HT1080 (cell line): ENCODE results near the gene CNFN. TPM values are rescaled to one million over a fixed set of nuclear protein-coding genes. Genes with fewer than 3 reads are reported as not detected.
A peak's percentile ranks its signal among the peaks of the same experiment; 100 is the strongest.

Experiments used
- DNase-seq: peaks from one replicate; pipeline ENCODE4 v3.0.0-alpha.2; 2015; ENCODE audit warnings: low read depth
- polyA plus RNA-seq, 2 experiments: library from polyadenylated mRNA; depleted of rRNA; stranded (reverse); fragments of >200 nt; gene quantifications; 2 replicates each; pipeline ENCODE4 v1.2.3, GENCODE V29; 2015
- total RNA-seq: library from RNA; depleted of rRNA; stranded (reverse); fragments of >200 nt; shearing (Covaris generic); gene quantifications from 2 replicates; pipeline ENCODE4 v1.2.3, GENCODE V29; 2014; rRNA removed

The CNFN gene
- not detected in 2 replicates for total RNA-seq
- 0.99 TPM in 1 of 2 replicates, not detected in the other for polyA plus RNA-seq (2015; cell fraction: cytosol; rRNA removed)
- not detected in 2 replicates for polyA plus RNA-seq (2015; cell fraction: nucleus; rRNA removed)

GRCh38 chr19:42389899-42390298, at the start of gene CNFN:
Gene CNFN (minus strand): TSS chr19:42390297. CDS start chr19:42389037, 1,260 bp downstream.
- no peak for DNase-seq

DNA sequence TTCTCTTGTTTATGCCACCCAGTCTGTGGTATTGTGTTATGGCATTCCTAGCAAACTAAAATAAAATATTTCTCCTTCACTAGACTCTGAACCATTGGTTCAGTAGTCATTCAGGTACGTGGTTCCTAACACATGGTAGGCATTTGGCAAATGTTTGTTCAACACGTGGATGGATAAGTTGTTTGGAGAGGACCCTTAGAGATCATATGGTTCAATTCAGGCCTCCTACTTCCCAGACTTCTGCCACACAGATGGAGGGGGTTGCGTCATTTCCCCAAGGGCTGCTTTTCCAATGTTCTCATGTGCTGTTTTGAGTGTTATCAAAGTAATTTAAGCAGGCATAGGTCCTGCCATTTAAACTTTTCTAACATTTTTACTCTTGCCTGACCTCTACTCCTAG, 45.9 kb upstream of the CNFN start:
- no peak for DNase-seq

DNA sequence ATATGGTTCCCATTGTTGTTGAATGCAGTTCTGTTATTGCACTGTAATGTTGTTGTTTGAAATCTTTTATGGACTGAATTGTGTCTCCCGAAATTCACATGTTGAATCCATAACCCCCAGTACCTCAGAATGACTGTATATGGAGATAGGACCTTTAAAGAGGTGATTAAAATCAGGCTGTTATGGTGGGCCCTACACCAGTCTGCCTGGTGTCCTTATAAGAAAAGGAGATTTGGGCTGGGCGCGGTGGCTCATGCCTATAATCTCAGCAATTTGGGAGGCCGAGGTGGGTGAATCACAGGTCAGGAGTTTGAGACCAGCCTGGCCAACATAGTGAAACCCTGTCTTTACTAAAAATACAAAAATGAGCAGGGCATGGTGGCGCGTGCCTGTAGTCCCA, 45.2 kb upstream of the CNFN start:
- DNase-seq = no peak

DNA sequence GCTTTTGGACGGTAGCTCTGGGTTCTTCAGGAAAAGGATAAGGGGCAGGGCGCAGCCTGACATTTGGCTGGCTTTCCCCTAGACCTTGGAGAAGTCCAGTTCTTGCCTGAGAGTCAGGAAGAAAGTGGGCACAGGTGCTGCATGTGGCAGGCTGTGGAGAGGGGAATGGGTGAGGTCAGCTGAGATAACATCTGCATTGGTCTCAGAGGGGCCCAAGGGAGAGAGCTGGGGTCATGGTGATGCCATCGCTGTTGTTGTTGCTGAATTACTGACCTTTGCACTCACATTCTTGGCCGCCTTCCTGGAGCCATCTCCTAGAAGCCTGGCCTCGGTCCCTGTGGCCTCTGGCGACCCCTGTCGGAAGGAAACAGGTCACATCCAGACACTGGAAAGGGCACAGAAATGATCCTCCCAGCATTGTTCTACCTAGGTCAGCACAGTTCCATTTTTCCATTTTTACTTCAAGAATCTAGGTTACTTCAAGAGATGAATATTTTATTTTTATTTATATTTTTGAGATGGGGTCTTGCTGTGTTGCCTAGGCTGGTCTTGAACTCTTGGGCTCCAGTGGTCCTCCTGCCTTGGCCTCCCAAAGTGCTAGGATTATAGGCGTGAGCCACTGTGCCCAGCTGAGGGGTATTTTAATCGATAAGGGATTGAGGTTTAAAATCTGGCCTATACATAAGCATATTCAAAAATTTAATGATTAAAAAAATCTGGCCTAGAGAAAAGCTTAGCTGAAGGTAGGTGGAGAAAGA, 43.6 kb upstream of the CNFN start:
- DNase-seq = peak; percentile 32

GRCh38 chr19:42431486-42431885, 41.4 kb upstream of the CNFN start:
- DNase-seq = no peak

DNA sequence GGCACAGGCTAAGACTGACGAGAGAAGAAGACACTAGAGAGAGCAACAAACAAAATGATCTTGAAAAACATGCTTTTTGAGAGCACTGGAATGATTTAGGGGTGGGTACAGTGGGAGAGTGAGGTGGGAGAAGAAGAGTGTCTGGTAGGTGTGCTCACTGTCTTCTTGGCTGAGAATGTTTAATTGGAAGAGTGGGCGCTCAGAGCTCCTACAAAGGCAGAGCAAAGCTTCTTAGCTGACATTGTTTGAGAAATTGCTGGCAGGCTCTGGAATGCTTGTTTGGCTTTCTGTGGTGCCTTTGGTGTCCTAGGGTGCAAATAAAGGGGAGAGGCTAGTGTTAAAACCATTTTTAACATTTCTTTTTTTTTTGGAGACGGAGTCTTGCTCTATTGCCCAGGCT, 38.6 kb upstream of the CNFN start:
- DNase-seq = no peak

DNA sequence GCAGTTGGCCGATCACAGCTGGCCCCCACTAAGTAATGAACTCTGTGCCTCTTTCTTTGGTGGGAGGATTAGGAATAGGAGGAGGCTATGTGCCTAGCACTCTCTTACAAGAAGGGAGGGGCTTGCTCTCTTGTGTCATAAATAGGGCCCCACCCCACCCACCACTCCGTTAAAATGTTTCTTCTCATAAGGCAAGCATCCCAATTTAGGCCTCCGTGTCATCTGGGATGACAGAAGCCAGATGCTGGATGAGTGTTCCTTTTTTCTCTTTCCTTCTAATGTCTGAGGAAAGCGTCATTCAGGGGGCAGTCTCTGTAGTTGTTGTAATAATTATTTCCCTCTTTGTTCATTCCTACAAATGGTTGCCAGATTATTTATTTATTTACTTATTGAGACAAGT, 37.2 kb upstream of the CNFN start, which contains the start of gene LIPE:
Gene LIPE (minus strand): TSS at position 76 of the 400 bp plus-strand sequence. CDS start 239 bp downstream, outside the sequence.
- DNase-seq = no peak

DNA sequence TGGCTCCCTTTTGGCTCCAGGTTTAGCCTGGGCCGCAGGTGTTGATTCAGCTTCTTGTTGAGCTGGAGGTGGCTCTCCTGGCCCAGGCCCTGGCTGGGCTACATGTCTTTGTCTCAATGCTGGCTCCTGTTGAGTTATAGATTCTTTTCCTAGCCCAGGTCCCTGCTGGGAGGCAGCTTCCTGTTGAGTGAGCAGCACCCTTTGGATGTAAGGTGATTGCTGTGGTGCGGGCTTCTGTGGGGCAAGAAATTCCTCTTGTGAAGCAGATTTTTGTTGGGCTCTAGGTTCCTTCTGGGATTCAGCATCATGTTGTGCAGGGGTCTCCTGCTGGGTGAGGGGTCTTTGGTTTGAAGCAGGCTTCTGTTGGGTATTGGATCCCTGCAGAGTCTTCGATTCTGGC, 36.5 kb upstream of the CNFN start:
- DNase-seq = no peak

DNA sequence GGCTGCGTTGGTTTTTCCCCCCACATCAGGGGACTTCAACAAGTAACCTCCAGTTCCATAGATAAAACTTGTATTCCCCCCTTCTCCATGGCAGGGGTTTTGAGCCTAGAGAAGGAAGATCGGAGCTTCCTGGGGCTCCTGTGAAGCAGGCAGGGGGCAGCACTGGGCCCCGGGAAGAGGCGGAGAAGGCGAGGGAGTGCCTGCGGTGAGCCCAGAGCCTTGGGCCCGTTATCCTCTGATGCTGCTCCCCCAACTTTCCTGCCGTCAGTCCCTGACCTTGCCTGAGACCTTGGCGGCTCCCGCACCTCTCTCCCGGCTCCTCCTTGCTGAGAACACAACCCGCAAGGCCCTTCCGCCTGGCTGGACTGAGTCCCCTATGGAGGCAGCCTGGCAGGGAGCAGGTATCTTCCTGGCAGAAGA, 34.6 kb upstream of the CNFN start:
- DNase-seq = no peak

GRCh38 chr19:42424345-42424707, 34.2 kb upstream of the CNFN start:
- DNase-seq = no peak

DNA sequence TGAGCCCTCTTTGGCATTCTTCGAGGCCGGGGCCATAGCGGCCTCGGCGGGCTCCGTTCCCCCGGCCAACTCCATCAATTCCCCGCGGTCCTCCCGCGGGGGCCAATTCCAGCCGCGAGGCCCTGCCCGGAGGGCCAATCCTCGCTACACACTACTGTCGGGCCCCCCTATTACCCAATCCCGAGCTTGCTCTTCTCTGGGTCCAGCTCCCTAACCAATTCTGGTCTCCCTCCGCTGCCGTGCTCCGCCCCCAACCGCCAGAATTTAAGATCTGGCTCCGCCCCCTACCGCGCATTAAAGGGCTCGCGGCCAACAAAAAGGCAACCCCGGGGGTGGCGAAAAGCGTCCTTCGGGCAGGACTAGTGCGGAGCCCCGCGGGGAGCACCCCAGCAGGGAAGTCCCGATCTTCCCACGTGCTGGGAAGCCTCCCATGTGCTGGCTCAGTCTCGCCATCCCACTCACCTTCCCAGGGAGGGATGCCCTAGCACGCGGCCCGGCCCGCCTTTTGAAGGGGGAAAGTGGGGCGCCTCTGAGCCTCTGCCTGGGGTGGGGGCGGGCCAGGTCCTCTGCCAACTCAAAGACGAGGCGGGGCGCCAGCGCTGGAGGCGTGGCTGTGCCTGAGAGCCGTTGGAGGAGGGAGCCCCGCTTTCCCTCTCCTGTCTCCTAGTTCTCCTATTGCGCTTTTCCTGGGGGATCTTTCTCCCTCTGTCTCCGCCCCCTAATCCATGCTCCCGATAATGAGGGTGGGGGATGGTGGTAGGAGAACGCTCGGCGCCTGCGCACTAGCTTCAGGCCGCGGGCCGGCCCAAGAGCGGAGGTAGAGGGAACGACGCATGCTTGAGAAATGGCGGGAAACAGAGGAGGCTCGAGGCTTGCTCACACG, 33.6 kb upstream of the CNFN start:
- no peak for DNase-seq

GRCh38 chr19:42422901-42423461, 32.9 kb upstream of the CNFN start:
- no peak for DNase-seq

GRCh38 chr19:42422092-42422900, 32.2 kb upstream of the CNFN start:
- DNase-seq = no peak

DNA sequence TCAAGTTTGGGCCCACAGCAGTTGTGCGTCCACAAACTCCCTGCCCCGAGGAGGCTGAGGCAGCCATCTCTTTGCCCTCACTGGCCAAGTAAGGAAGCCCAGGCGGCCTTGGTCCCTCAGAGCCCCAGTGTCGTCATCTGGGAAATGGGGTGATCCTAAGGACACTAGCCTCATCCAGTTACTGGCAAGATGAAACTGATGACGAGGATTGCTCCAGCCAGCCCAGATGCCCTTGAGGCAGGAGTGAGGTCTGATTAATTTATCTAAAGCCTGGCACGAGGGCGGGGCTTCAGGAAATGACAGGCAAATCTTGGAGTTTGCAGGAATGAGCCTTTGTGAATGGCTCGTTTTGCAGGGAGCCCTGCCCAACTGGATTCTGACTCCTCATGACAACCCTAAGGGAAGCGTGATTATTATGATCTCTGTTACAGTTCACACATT, 31.5 kb upstream of the CNFN start:
- DNase-seq = no peak

DNA sequence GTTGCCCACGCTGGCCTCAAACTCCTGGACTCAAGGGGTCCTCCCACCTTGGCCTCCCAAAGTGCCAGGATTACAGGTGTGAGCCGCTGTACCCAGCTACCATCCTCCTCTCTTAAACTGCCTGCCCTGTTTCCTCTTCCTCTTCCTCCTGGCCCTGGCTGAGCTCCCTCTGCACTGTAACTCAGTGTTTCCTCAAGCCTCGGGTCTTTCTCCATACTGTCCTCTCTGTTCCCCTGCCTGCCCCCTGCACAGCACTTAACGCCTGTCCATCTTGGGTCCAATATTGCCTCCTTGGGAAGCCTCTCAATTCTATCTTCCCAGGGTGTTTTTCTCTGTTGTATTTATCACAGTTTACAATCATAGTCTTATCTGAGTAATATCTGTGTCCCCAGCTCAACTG, 31.0 kb upstream of the CNFN start:
- no peak for DNase-seq

GRCh38 chr19:42420055-42420544, 30.0 kb upstream of the CNFN start:
- DNase-seq = peak; percentile 48

- DNase-seq = no peak
These were observed 29.2 kb upstream of the CNFN start for GRCh38 chr19:42419309-42419708.

DNA sequence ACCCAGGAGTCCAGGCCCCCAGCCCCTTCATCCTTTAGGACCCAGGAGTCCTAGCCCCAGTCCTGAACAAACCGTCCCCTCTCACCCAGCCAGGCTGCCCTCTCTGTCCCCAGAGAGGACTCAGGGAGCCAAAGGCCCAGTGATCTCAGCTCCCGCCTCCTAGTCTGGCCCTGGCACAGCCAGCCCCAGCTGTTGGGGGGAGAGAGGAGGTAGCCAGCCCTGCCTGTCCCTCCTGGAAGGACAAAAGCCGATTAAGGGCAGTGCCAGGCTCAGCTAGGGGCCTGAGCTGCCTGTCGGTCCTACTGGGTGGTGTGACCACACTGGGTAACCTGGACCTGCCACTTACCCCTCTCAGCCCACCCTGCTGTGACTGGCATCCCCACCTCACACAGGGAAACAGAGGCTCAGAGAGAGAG, 22.6 kb upstream of the CNFN start:
- no peak for DNase-seq

DNA sequence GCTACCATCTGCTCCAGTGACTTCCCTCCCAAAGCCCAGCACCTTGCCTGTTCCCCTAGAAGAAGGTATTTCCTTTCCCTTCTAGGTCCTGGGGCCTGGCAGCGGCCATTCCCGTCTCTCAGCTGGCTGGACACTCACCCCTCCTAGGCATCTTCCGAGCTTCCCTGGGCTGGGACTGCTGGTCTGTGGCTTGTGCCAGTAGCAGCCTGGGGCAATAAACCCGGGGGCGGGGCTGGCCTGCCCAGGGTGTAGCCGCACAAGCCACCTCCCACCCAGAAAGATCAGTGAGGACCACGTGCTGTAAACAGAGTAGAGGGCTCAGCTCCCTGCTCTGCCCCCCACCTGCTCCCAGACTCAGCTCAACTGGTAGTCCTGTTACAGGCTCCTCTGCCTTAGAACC, 22.1 kb upstream of the CNFN start:
- no peak for DNase-seq

GRCh38 chr19:42411581-42412178, 21.6 kb upstream of the CNFN start:
- DNase-seq = no peak
